Iris pigment epithelial cell (primary cell): ENCODE data around the gene ERC2.

Source experiments
- DNase-seq: peaks from one replicate; pipeline ENCODE4 v3.0.0-alpha.2; 2011; ENCODE audit warnings: low read depth

ERC2 gene

DNA sequence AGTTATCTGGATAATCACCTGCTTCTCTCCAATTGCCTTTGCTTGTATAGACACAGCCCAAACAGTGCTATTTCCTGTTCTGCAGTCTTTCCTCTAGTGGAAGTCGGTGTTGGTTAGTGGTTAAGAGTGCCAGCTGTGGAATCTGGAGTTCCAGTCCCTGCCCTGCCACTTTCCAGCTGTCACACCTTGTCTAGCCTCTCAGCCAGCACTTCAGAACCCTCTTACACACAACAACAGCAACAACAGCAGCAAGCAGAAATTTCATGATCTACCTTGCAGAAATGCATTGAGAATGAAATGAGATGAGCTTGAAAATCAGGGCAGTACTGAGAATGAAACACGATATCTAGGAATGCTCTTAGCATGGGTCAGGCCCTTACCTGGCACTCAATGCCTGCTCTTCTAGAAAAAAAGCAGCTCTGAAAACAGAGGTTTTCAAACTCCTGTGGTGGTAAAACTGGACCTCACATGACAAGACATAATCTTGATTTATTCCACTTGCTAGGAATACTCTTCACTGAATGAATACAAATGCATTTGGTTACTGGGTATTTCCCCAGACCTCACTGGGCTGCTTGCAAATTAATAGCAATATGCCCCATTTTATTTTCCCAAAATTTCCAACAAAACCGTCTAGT is 977.9 kb downstream of the ERC2 start:
- DNase-seq: no peak

GRCh38 chr3:55489798-55490132 is 978.5 kb downstream of the ERC2 start:
- no peak for DNase-seq

- peak; percentile 94 for DNase-seq
Observed at GRCh38 chr3:55488398-55489055, 979.7 kb downstream of the ERC2 start.

DNA sequence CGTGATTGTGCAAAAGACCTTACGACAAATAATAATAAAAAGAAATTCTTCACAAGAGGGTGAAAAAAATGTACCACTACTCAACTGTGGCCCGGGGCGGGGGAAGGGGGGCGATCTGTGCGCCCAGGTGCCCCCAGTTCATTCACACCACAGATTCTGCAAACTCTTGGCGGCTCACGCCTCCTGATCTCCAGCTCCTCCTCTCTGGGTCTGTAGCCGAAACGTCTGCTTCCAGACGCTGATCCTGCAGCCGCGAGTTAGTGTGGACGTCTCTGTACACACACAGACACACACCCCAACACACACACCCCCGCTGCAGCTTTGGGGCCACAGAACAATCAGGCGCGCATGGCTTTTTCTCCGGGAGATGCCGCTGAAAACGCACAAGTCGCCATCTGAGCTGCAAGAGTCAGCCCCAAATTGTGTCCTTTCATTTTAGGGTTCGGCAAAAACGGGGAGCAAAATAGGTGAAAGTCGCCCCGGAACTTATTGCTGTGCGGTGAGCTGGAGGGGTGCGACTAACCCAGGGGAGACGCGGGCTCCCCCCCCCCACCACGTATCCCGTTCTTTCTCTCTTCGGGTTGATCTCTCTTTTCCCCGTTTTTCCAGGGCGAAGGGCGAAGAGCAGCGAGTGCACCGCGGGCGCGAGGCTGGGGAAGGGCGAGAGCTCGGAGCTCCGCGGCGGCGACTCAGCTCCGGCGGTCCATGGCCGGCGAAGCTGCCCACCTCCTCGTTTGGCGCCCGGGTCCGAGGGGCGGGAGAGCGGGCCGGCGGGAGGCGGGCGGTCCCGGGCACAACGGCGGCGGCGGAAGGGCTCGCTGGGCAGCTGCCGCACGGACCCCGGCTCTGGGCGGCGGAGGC is 980.7 kb downstream of the ERC2 start:
- peak; percentile 86 for DNase-seq

GRCh38 chr3:55486857-55487380 is 981.3 kb downstream of the ERC2 start, which contains the start of gene WNT5A:
Gene WNT5A (minus strand): TSS chr3:55487306. CDS start chr3:55486985, 321 bp downstream.
- DNase-seq: peak; percentile 62

GRCh38 chr3:55486101-55486856 is 982.0 kb downstream of the ERC2 start:
- DNase-seq: peak; percentile 90

GRCh38 chr3:55484801-55485791 is 983.2 kb downstream of the ERC2 start:
- DNase-seq: peak; percentile 89

DNA sequence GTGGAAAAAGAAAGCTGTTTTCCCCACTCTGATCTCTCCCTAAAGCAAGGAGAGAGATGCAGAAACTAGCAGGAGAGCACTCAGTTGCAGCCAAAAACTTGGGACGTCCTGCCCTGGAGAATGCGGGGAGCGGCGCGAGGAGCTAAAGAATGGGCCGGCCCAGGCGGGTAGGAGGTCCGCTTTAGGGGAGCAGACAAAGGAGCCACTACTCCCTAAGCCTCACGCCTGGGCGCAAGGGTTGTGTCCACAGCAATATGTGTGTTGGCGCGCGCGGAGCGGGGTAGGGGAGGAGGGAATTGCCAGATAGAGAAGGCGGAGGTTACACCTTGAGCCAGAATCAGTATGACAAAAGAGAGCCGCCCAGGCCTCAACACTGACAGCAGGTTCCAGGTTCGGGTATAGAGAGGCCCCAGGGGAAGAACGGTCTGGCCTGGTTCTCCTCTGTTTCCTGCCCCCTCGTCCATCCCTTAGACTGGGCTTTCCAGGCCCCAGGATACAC is 984.0 kb downstream of the ERC2 start:
- no peak for DNase-seq

DNA sequence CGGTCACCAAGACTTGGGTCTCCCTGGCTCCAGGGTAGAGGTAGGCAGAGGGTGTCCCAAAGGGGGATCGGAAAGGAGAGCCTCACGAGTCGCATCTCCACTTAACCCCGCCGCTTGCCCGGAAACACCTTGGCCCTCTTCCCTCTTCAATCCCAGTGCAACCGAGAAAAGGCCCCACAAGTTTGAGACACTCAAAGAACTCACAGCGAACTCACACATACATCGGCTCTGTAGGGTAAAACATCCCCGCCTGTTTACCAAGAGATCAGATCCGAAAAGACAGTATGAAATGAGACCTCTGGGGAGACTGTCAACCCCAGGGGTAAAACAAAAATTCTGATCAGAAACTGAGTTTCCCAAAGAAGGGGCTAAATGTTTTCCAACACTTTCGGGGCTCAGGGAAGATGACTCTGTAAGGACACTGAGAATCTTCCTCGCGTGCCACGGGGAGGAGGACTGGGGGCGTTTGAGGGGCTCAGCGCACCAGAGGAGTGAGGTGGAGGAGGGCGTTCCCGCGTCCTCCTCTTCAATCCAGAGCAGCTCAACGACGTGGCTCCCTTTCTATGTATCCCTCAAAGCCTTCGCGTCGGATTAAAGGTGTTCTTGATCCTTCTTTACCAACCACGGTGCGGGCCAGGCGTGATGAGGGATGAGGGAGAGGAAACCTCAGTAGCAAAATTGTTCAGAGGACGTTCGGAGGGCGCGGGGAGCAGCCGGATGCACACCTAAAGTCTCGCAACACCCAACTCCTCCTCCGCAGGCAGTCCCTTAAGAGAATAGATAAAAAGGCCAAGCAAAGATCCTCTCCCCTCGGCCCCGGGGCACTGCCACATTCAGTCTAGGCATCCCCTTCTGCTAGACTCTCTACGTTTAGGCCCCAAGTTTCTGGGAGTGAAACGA is 984.8 kb downstream of the ERC2 start:
- DNase-seq: no peak

DNA sequence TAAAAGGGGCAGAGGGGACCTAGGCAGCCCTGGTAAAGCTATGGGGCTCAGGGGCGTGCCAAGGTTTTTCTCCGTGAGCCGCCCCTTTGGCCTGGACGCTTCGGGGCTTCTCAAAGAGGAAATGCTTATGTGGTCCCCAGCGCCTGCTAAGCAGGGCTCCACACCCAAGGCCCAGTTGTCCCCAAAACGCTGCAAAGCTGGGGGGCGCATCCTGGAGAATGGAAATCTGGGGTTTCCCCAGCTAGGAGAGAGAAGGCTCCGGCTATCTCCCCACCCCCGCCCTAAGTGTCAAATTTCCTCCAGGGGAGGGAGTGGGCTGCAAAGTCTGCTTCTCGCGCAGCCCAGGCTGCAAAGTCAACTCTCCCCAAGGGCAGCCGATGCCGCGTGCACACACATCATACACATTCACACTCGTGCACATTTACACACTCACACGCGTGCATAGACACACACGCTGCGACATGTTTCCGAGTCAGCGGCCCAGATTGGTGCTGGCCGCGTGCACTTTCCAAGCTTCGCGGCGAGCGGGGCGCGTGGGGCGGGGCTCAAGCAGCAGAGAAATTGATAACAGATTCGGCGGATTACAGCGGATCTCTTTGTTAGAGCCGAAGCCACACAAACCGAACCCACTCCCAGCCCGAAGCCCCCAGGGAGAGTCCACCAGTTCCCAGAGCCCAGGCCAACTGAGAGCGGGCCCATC is 985.6 kb downstream of the ERC2 start:
- DNase-seq: peak; percentile 77

DNA sequence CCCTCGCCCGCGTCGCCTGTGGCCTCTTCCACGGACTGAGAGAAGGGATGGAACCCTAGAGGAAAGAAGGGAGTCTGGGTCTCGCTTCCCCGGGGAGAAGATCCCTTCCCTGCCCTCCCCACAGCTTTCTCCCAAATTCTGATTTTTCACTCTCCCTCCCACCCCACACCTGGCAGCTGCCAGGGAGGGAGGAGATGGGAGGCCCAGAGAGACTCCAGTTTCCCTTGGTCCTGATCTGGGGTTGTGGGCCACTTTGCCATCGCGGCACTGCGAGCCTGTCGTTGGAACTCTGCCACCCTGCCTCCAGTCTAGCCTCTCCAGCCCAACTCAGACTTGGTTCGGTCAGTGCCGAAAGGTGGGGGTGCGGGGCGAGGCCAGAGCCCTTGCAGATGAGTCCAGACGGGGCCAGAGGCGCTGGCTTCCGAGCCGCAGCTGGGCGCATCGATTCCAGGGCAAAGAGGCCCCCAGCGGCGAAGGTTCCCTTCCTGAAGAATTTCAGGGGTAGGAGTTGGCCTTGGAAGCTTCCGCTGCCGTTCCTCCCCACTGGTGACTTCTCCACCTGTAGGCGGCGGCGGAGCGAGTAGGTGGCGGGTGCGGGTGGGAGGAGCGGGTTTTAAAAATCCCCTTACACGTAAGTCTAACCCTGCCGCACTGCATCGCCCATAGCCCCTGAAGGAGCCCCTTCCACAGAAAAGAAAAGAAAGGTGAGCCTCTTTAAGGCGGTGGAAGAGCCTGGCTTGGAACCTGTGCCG is 986.3 kb downstream of the ERC2 start:
- peak; percentile 53 for DNase-seq

- peak; percentile 73 for DNase-seq
Observed at GRCh38 chr3:55480911-55481743, 987.1 kb downstream of the ERC2 start.

GRCh38 chr3:55477306-55478303 is 990.7 kb downstream of the ERC2 start:
- DNase-seq: no peak

DNA sequence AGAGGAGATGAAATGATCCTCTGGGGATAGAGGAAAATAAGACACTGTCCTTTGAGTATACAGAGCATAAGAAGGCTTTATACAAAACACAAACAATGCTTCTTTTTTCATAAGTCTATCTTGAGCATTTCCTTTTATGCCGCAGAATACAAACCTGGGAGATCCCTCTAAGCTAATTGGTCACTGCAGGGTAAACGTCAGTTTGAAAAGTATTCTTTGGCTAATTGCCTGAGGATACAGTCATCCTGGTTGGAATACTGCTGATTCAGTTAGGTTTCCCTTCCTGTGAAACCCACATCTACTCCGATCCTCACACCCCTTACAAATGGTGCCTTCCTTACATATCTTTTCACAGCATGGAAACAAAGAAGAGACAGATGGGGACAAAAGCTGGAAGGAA is 991.8 kb downstream of the ERC2 start:
- DNase-seq: peak; percentile 92

GRCh38 chr3:55474213-55474632 is 994.0 kb downstream of the ERC2 start:
- no peak for DNase-seq

GRCh38 chr3:55473788-55474187 is 994.5 kb downstream of the ERC2 start:
- DNase-seq: no peak
